Cardiac fibroblast (primary cell): Measurements from ENCODE around the gene ANO8.
A peak's percentile ranks its signal among the peaks of the same experiment; 100 is the strongest.
"Not testable (repeated sequence)": the region's sequence is repeated elsewhere in the genome, so short reads cannot be mapped to it uniquely, and the experiment has no call there.

Experiments used
- DNase-seq, 2 donors: peaks; one replicate each; pipeline versions ENCODE4 v3.0.0 to v3.0.0-alpha.2; 2010; ENCODE audit warnings: low read depth in 2 of 2
- H3K4me3 ChIP-seq, 2 donors: replicated peaks in 1 of 2; 1 replicate in 1 of 2; 2 replicates in 1 of 2; pipeline ENCODE4 v1.5.1; 2011; ENCODE audit warnings: low read depth in 2 of 2, low read length in 2 of 2, mild to moderate bottlenecking in 2 of 2, moderate library complexity in 1 of 2
- TF ChIP-seq, protein P1 (sequence below): IDR thresholded peaks from one replicate; pipeline ENCODE4 v1.5.1; 2011; ENCODE audit warnings: low read depth, mild to moderate bottlenecking, low read length, inconsistent platforms

ANO8 gene

DNA sequence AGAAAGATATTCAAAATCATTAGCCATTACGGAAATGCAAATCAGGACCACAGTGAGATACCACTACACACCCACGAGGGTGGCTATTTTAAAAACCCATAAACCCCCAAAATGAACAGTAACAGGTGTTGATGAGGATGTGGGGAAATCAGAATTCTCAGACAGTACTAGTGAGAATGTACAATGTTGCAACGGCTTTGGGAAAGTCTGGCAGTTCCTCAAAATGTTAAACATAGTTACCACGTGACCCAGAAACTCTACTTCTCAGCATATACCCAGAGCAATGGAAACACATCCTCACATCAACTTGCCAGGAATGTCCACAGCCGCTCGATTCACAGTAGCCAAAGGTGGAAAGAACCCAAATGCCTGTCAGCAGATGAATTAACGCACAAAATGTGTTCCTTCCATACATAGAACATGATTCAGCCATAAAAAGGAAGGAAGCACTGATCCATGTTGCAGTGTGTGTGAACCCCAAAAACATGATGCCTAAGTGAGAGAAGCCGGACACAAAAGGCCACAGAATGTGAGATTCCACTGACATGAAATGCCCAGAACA lies 35.5 kb upstream of the ANO8 start:
- no peak overlapping the region for H3K4me3 ChIP-seq
- peak; percentile 73 to 94 for DNase-seq
- TF ChIP-seq, protein P1, sequence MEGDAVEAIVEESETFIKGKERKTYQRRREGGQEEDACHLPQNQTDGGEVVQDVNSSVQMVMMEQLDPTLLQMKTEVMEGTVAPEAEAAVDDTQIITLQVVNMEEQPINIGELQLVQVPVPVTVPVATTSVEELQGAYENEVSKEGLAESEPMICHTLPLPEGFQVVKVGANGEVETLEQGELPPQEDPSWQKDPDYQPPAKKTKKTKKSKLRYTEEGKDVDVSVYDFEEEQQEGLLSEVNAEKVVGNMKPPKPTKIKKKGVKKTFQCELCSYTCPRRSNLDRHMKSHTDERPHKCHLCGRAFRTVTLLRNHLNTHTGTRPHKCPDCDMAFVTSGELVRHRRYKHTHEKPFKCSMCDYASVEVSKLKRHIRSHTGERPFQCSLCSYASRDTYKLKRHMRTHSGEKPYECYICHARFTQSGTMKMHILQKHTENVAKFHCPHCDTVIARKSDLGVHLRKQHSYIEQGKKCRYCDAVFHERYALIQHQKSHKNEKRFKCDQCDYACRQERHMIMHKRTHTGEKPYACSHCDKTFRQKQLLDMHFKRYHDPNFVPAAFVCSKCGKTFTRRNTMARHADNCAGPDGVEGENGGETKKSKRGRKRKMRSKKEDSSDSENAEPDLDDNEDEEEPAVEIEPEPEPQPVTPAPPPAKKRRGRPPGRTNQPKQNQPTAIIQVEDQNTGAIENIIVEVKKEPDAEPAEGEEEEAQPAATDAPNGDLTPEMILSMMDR: no peak

DNA sequence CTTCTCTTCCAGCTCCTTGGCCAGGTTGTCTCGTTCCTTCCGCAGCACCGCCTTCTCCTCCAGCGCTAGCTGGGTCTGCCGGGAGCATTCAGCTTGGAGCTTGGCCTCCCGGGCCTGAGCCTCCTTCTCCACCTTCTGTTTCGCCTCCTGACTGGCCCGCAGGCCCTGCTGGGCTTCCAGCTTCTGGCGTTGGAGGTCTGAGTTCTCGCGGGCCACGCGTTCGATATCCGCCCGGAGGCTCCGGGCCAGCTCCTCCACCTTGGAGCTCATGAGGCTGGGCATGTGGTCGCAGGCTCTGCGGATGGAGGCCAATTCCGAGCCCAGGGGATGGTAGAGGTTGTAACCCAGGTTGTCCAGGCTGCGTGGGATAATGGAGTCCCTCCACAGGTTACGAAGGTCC lies 30.7 kb upstream of the ANO8 start:
- TF ChIP-seq, protein P1: no peak
- no peak for DNase-seq
- no peak overlapping the region for H3K4me3 ChIP-seq

DNA sequence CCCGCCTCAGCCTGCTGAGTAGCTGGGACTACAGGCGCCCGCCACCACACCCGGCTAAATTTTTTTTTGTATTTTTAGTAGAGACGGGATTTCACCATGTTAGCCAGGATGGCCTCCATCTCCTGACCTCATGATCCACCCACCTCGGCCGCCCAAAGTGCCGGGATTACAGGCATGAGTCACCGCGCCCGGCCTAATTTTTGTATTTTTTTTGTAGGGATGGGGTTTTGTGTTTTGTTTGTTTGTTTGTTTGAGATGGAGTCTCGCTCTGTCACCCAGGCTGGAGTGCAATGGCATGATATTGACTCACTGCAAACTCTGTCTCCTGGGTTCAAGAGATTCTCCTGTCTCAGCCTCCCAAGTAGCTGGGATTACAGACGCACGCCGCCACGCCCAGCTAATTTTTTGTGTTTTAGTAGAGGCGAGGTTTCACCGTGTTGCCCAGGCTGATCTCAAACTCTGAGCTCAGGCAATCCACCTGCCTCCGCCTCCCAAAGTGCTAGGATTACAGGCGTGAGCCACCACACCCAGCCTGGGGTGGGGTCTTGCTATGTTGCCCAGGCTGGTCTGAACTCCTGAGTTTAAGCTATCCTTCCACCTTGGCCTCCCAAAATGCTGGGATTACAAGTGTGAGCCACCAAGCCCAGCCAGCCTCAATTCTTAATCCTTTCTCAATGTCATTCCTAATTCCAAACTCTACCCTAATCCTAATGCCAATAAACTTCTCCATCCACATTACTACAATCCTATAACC lies 29.4 kb upstream of the ANO8 start:
- DNase-seq, H3K4me3 ChIP-seq: not testable (repeated sequence)

DNA sequence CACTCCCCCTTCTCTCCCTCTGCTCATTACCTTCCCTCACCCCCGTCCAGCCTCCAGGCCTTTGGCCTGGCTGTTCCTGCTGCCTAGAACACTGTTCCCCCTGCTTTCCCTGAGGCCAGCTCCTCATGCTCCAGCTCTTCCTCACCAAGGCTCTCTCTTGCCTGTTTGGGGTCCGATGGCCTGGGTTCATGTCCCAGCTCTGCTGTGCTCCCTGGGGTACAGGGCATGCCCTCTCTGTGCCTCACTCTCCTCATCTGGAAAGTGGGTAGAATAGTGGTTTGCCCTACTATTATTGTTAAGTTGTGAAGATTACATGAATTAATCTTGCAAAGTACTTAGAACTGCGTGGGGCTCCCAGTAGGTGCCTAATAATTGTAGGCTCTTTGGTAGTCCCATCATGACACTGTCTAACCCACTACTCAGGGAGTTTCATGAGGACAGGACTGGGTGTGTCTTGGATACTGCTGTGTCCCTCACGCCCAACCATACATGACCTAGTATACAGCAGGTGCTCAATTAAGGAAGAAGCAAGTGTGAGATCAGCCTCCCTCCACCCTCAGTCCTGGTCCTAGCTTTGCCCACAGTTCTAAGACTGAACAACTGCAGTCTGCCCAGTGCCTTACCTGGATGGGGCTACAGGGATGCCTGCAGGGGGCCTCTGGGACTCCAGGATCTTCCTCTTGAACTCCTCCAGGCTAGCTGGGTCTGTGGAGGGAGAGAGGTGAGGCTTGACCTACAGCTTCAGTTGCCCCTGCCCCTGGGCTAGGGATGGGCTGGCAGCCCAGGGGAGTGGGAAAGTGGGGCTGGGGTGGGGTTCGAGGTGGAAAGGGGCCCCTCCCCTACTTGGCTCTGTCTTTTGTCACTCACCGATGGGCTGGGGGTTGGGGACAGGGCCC lies 25.5 kb upstream of the ANO8 start:
- TF ChIP-seq, protein P1: no peak
- no peak for DNase-seq
- H3K4me3 ChIP-seq: no peak overlapping the region

DNA sequence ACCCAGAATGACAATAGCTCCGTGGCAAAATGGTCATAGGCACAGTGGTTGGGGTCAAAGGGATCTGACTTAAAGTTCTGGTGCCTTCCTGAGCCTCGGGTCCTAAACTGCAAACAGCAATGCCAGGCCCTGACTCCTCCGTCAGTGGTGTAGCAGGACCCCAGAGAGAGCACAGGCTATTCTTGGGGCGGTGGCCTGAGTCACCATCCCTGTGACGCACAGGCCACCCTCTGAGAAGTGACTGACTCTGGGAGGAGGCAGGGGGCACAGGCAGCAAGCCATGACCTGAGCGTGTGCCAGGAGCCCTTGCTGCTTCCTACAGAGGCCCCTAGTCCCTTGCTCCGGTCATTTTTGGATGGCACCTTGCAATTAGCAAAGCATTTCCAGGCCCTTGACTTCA lies 23.7 kb upstream of the ANO8 start:
- no peak overlapping the region for H3K4me3 ChIP-seq
- DNase-seq: peak; percentile 56 to 62
- TF ChIP-seq, protein P1: no peak

DNA sequence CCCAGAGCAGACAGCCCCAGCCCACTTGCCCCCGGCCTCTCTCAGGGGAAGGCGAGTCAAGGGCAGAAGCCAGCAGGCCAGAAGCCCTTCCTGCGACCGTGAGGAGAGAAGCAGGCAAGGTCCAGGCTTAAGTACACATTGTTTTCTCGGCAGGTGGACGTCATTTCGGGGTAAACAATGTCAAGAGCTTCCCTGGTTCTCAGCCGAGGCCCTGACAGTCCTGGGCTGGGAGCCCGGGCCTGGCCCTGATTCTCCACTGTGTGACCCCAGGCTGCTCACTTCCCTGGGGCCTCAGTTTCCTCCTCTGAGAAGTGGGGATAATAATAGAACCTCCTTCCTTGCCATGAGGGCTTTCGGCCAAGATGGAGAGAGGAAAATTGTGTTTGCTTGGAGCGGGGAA lies 23.1 kb upstream of the ANO8 start:
- TF ChIP-seq, protein P1: no peak

More for the DNA sequence above, 23.1 kb upstream of the ANO8 start:
- no peak for DNase-seq
- H3K4me3 ChIP-seq: no peak overlapping the region
